Pancreas (tissue), 10 donors: ENCODE measurements around the gene INO80B. TPM values are rescaled to one million over a fixed set of nuclear protein-coding genes. Genes with fewer than 3 reads are reported as not detected.
A peak's percentile ranks its signal among the peaks of the same experiment; 100 is the strongest.

Experiments used
- ATAC-seq, 4 donors: fragments of 200-7000 bp; cut with Tn5 transposase; one replicate each; pipeline versions ENCODE4 v1.8.0 to v1.9.1; 2020; ENCODE audit warnings: mild to moderate bottlenecking in 4 of 4, moderate library complexity in 4 of 4
- DNase-seq, 6 donors: peaks; one replicate each; pipeline ENCODE4 v3.0.0-alpha.2; 2020
- FAIRE-seq: peaks from 2 replicates; lab custom pipeline; 2012; peaks lifted over from hg19 to GRCh38; lab: Jason Lieb, UNC
- H3K27ac ChIP-seq, 4 donors: fragments of 200-600 bp; sonication (generic); 1 replicate in 3 of 4; 2 replicates in 1 of 4; pipeline versions ENCODE4 v1.5.0 to v1.8.0; 2020
- H3K27me3 ChIP-seq, 4 donors: fragments of 200-600 bp; one replicate each; pipeline ENCODE4 v1.8.0; 2021
- H3K36me3 ChIP-seq, 3 donors: fragments of 200-600 bp; sonication (generic) in 1 of 3; one replicate each; pipeline versions ENCODE4 v1.5.0 to v1.8.0; 2020 to 2021
- H3K4me1 ChIP-seq, 3 donors: fragments of 200-600 bp; one replicate each; pipeline ENCODE4 v1.8.0; 2021
- H3K4me3 ChIP-seq, 4 donors: fragments of 200-600 bp; sonication (generic) in 2 of 4; one replicate each; pipeline versions ENCODE4 v1.5.0 to v1.8.0; 2020 to 2021
- H3K9me3 ChIP-seq, 4 donors: fragments of 200-600 bp; one replicate each; pipeline ENCODE4 v1.8.0; 2021
- CTCF ChIP-seq, 4 donors: fragments of 200-600 bp; sonication (generic) in 3 of 4; IDR thresholded peaks; one replicate each; pipeline versions ENCODE4 v1.5.0 to v1.8.0; 2021; ENCODE audit warnings: antibody characterized with exemption in 4 of 4
- WGBS, 2 donors: extraction: QIAGEN DNeasy Blood & Tissue Kit; methylation state at CpG; one replicate each; pipeline ENCODE4 v1.1.7; 2013; 5-methylcytosine and 5-hydroxymethylcytosine counted together
- intact Hi-C, 3 donors: fragments of 100-400 bp; cut with DNase I; formaldehyde crosslinking; loops; one replicate each; pipeline versions ENCODE4 v1.11.1 to v1.14.2; 2022
- polyA plus RNA-seq, 2 donors: library from polyadenylated mRNA; stranded (reverse); fragments of 200-250 nt; gene quantifications; one replicate each; pipeline ENCODE4 v1.2.3, GENCODE V29; 2013
- total RNA-seq, 6 donors: library from RNA; stranded (reverse); fragmentation: NEBNext Ultra II Directional in 4 of 6; extraction: Animal tissue kit (Norgen Biotek cat#: 25700) in 4 of 6; gene quantifications; one replicate each; pipeline versions ENCODE4 v1.2.1 to v1.2.4, GENCODE V29; 2021 to 2023
- donor health status: healthy with polysubstance abuse.
- donor health status: DM: no; HTN: no; CAD: no; lungs with moderate emphysema.
- donor health status: DM: no; HTN: no; CAD: no.
- donor health status: control.
- donor health status: control.
- donor health status: Bipolar disorder and iron deficiency.
- donor health status: DM: yes; HTN: yes; CAD: no.
- donor health status: DM: no; HTN: no; CAD: no.
- donor health status: DM: no; HTN: no; CAD: no.
- donor health status: DM: yes; HTN: yes; CAD: no.

Gene INO80B
- total and polyA plus RNA-seq, 8 donors = 17.1 to 68.7 (median 29.4) TPM

GRCh38 chr2:74429487-74430451 is 25.1 kb upstream of the INO80B start:
- H3K9me3 ChIP-seq = no peaks in the 10 kb centered on the region
- H3K36me3 ChIP-seq = peaks cover 3 to 58% (median 23%) of the 10 kb centered on the region in 3 donors
- no peak overlapping the region for H3K27ac ChIP-seq
- H3K4me1 ChIP-seq = no peaks in the 10 kb centered on the region
- ATAC-seq (peak in 1 of 4 donors; percentile 5), FAIRE-seq (no peak), DNase-seq (peak in 1 of 6 donors; percentile 62)
- intact Hi-C loops = no loop called here
- no peak for TF ChIP-seq CTCF (IDR thresholded peaks at IDR 0.05)
- no peaks in the 10 kb centered on the region for H3K27me3 ChIP-seq
- no peak overlapping the region for H3K4me3 ChIP-seq
- WGBS, 2 donors = 86% methylated on average over 18 of the region's 18 CpGs

- no peaks in the 10 kb centered on the region for H3K4me1 ChIP-seq
- WGBS, 2 donors = 83 to 90% methylated on average over 11 of the region's 11 CpGs
- H3K9me3 ChIP-seq = no peaks in the 10 kb centered on the region
- TF ChIP-seq CTCF (IDR thresholded peaks at IDR 0.05) = no peak
- FAIRE-seq (no peak), DNase-seq (peak in 1 of 6 donors; percentile 45), ATAC-seq (no peak)
- H3K27ac ChIP-seq = no peak overlapping the region
- no peaks in the 10 kb centered on the region for H3K27me3 ChIP-seq
- intact Hi-C loops = no loop called here
- no peak overlapping the region for H3K4me3 ChIP-seq
- peaks cover 3 to 58% (median 23%) of the 10 kb centered on the region in 3 donors for H3K36me3 ChIP-seq
These were observed 24.4 kb upstream of the INO80B start for GRCh38 chr2:74430502-74430901.

- H3K27ac ChIP-seq = no peak overlapping the region
- WGBS, 2 donors = 83 to 87% methylated on average over 43 of the region's 43 CpGs
- DNase-seq = no peak
These were observed 18.6 kb upstream of the INO80B start for GRCh38 chr2:74436111-74436805.

GRCh38 chr2:74436848-74437695 is 17.8 kb upstream of the INO80B start:
- TF ChIP-seq CTCF (IDR thresholded peaks at IDR 0.05) = no peak
- intact Hi-C loops = no loop called here
- WGBS, 2 donors = 80 to 81% methylated on average over 6 of the region's 6 CpGs
- DNase-seq = no peak
- Histone ChIP-seq H3K36me3 (peaks cover 0 to 2% (median 0%) of the 10 kb centered on the region in 3 donors), H3K27ac (no peak overlapping the region), H3K27me3 (no peaks in the 10 kb centered on the region), H3K4me1 (peaks cover 0 to 17% (median 9%) of the 10 kb centered on the region in 3 donors), H3K4me3 (no peak overlapping the region), H3K9me3 (no peaks in the 10 kb centered on the region)
- no peak for ATAC-seq
- FAIRE-seq = no peak

More at GRCh38 chr2:74436111-74436805, 18.6 kb upstream of the INO80B start:
- Histone ChIP-seq H3K4me3 (no peak overlapping the region), H3K27me3 (no peaks in the 10 kb centered on the region), H3K4me1 (peaks cover 0 to 17% (median 9%) of the 10 kb centered on the region in 3 donors), H3K9me3 (no peaks in the 10 kb centered on the region), H3K36me3 (peaks cover 0 to 10% (median 3%) of the 10 kb centered on the region in 3 donors)
- intact Hi-C loops = no loop called here
- ATAC-seq (no peak), FAIRE-seq (no peak)
- TF ChIP-seq CTCF (IDR thresholded peaks at IDR 0.05) = no peak
